CD1c-positive myeloid dendritic cell (primary cell): Measurements from ENCODE around the gene LHX3.
"Not testable (repeated sequence)": the region's sequence is repeated elsewhere in the genome, so short reads cannot be mapped to it uniquely, and the experiment has no call there.

Experiments
- DNase-seq: peaks from one replicate; pipeline ENCODE4 v3.0.0-alpha.2; 2016; ENCODE audit errors: extremely low spot score

LHX3 gene

DNA sequence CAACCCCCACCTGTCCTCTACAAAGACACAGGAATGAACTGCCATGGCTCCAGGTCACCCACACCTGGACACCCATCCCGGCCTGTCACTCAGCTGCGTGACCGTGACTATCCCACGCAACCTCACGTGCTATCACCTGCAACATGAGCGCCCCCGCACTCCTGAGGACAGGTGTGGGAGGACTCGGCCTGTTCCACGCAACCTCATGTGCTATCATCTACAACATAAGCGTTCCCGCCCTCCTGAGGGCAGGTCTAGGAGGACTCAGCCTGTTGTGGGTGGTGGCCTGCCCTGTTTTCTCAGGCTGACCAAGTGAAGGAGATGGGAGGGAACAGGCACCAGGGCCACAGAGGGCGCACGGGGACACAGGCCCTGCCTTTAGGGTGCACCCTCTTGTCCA is 36.6 kb upstream of the LHX3 start:
- no peak for DNase-seq

DNA sequence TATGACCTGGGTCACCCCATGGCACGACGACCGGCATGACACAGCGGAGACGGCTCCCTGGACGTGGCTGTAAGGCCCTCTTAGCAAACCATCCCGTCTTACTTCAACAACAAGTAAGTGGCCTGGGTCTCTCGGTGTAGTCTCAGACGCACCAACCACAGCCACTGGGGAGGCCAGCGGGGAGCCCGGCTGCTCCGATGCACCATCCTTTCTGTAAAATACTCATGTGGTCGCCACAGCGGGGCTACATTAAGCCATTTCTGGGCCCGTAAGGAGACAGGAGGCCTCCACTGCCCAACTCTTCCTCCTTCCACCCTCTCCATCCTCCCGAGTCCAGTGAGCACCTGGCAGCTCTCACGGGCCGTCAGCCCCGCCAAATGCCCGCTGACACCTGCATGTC is 36.0 kb upstream of the LHX3 start:
- no peak for DNase-seq

DNA sequence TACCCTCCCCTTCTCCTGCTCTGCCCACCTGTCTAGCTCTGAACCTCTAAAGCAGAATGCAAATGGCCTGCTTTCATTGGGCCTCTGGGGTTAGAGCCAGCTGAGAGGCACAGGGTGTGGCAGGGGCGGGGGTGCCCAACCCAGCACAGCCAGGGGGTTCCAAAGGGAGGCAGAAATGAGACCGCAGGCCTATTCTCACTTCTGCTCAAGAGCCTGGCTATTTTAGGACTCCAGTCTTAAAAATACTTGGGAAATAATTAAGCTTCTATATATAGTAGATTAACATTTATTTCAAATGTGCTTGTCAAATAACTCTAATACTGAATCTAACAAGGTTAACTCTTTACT is 35.0 kb upstream of the LHX3 start:
- DNase-seq = peak; percentile 59

DNA sequence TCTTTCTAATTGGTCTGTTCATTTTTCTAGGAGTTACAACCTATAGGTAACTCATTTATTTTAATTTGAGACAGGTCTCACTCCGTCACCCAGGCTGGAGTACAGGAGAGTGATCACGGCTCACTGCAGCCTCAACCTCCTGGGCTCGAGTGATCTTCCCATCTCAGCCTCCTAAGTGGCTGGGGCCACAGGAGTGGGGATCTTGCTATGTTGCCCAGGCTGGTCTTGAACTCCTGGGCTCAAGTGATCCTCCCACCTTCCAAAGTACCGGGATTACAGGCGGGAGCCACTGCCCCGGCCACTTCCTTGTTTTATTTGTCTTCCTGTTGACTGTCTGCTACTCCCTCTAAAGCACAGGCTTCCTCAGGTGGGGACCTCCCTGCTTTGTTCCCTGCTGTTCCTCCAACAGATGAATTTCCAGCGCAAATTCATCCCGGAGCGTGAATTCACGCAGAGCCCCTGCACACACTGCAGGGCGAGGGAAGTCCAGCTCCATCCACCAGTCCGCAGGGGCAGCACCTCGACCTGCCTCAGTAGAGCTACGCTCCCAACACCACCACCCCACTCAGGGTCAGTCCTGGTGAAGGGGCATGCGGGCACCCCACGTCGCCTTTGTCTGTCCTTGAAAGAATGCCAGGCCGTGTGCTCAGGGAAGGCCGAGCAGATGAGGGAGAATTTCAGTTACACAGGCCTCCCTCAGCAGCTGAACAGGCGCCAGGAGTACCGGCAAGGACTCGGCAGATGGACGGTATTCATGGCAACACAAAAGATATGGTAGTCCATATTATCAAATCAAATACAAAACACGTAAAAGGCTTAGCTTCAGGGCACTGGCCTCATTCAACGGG is 34.4 kb upstream of the LHX3 start:
- peak; percentile 15 for DNase-seq

DNA sequence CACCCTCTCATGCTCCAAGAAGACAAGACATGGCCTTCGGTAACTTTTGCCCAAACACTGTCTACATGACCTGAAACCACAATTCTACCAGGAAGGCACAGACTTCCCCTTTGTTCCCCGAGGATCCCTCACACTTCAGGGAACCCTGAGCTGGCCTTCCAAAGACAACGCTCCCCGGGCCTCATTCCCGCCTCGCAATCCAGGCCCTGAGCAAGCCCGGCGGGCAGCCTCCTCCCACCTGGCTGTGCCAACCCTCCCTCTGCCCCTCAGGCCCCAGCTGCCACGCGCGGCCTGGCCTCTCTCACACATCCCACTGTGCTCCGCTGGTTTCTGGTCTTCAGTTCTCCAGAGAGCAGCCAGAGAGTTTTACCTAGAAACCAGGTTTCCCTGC is 33.4 kb upstream of the LHX3 start:
- peak; percentile 21 for DNase-seq

DNA sequence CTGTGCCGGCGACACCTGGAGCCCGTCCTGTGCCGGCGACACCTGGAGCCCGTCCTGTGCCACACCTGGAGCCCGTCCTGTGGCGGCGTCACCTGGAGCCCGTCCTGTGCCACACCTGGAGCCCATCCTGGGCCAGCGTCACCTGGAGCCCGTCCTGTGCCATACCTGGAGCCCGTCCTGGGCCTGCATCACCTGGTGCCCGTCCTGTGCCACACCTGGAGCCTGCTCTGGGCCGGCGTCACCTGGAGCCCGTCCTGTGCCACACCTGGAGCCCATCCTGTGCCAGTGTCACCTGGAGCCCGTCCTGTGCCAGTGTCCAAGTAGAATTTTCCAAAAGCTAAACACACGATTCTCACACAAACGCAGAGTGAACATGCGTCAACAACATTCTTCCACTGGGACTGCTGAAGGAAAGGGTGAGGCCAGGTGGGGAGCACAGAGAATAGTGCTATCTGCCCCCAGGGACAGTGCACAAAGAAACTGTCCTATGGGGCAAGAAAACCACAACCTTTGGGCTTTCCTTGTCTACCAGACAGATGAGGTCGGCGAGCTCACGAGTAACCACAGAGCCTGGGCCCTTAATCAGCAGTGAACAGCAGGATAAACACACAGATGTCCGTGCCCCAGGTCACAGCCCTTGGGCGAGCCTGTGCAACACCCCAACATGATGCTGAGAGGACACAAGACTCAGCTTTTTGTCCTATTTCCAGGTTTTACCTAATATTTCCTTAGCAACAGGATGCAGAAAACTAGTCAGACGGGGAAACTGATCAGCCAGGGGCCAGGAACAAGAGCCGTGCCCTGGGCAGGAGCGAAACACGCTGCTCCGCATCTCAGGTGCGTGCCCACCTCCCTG is 32.8 kb upstream of the LHX3 start:
- no peak for DNase-seq

DNA sequence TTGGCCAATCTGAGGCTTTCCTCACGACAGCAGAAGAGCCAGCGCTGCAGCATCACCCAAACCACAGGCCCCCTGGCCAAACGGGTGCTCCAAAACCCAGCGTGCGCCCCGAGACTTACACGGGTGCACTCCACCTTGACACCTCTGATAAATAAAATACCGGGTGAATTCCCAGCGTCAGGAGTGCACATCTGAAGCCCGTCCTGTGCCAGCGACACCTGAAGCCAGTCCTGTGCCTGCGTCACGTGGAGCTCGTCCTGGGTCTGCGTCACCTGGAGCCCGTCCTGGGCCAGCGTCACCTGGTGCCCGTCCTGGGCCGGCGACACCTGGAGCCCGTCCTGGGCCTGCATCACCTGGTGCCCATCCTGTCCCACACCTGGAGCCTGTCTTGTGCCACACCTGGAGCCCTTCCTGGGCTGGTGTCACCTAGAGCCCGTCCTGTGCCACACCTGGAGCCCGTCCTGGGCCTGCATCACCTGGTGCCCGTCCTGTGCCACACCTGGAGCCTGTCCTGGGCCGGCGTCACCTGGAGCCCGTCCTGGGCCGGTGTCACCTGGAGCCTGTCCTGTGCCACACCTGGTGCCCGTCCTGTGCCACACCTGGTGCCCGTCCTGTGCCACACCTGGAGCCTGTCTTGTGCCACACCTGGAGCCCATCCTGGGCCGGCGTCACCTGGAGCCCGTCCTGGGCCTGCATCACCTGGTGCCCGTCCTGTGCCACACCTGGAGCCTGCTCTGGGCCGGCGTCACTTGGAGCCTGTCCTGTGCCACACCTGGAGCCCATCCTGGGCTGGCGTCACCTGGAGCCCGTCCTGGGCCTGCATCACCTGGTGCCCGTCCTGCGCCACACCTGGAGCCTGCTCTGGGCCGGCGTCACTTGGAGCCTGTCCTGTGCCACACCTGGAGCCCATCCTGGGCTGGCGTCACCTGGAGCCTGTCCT is 31.8 kb upstream of the LHX3 start:
- DNase-seq = not testable (repeated sequence)

DNA sequence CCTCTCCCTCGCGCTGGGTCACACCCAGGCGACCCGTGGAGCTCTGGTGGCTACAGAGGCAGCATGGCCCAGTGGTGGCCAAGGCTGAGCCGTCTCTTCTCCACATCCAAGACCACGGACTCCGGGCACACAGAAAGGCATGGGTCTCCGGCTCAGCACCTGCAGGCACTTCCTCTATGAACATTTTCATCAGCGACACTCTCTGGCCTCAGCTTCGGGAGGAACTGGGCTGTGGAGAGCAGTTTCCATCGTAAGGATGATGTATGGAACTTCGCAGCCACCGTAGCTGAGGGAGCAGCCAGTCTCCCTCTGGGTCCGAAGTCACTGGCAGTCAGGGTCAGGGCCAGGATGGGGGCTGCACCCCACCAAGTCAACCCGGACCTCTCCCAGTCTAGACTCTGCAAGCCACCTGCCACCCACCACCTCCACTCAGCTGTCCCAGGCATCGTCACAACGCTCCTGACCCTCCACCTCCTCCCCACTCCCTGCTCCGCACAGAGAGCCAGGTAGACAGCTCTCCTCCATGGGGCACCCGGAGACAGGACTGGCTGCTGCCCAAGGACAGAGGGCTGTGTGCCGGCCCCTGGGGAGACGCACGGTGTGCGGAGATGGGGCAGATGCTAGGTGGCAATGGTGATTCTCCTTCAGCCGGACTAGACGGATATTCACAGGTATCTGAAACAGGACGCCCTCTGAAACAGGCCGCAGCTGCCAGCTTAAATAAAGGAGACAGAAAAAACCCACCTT is 31.0 kb upstream of the LHX3 start:
- no peak for DNase-seq

DNA sequence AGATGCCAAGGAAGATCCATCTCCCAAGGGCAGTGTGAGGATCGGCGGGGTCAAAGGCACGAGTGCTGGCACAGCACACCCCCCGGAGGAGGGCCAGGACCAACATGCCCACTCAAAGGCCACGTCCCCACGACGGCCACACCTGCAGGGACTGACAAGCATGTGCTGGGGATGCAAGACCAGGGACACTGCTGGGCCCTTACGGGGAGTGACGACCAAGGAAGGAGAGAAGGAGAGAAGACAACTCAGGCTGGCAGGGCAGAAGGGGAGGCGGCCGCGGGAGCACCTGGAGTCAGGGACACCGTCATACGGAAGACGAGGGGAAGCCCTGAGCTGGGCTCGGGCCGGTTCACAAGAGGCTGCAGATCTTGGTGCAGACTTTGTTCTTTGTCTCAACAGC is 30.2 kb upstream of the LHX3 start:
- no peak for DNase-seq

DNA sequence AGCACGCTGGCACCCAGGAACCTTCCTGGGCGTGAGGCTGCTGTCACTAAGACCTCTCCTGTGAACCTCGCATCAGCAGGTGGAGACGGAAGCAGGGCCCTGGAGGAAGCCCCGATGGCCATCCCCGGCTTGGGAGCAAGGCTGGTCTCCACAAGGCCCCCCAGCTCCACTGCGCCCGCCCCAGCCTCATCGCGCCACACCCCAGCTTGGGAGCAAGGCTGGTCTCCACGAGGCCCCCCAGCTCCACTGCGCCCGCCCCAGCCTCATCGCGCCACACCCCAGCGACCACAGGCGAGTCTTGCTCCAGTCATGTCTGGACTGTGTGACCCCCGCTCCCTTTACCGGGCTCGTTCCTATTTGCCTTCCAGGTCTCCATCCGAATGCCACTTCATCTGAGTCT is 29.7 kb upstream of the LHX3 start:
- no peak for DNase-seq

DNA sequence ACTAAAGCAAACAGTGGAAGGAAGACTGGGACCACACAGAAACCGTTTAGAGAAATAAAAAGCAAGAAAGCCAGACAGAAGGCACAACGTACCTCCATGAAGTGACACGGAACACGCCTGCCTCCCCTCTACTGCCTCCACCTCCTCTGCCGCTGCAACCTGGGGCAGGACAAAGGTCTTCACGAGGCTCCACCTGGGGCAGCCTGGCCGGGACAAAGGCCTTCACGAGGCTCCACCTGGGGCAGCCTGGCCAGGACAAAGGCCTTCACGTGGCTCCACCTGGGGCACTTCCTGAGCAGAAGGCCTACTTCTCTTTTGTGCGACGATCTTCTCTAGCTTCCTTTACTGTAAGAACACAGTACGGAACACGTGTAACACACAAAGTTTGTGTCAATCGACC is 28.9 kb upstream of the LHX3 start:
- no peak for DNase-seq

DNA sequence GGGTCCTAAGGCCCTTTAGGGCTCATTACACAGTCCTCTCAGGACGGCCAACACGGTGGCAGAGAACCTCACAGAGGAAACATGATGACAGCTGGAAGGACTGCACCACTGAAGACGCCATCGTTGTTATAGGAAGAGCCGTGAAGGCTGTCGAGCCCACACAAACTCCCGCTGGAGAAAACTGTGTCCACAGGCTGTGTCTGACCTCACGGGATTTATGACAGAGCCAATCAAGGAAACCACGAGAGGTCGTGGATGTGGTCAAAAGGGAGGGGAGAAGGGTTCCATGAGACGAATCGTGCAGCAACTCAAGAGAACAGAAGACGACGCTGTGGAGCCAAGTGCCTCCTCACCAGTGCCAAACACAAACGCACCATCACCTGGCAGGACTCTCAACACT is 28.5 kb upstream of the LHX3 start:
- no peak for DNase-seq

DNA sequence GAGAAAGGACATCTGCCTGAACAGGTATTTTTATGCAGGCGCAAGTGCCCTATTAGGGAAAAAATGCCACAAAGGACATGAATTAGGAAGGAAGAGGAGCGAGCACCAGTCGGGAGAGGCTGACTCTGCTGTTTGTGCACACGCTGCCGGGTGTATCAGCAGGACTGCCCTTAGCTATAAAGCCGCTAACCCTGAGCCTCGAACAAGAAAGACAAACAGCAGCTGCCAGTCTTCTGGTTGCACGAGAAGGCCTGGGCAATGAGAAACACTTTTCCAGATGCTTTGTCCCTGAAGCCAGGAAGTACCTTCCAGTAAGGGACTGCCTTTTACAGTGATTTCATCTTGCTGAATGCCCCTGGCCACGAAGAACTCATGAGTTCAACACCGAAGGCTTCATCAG is 28.0 kb upstream of the LHX3 start:
- DNase-seq = no peak

DNA sequence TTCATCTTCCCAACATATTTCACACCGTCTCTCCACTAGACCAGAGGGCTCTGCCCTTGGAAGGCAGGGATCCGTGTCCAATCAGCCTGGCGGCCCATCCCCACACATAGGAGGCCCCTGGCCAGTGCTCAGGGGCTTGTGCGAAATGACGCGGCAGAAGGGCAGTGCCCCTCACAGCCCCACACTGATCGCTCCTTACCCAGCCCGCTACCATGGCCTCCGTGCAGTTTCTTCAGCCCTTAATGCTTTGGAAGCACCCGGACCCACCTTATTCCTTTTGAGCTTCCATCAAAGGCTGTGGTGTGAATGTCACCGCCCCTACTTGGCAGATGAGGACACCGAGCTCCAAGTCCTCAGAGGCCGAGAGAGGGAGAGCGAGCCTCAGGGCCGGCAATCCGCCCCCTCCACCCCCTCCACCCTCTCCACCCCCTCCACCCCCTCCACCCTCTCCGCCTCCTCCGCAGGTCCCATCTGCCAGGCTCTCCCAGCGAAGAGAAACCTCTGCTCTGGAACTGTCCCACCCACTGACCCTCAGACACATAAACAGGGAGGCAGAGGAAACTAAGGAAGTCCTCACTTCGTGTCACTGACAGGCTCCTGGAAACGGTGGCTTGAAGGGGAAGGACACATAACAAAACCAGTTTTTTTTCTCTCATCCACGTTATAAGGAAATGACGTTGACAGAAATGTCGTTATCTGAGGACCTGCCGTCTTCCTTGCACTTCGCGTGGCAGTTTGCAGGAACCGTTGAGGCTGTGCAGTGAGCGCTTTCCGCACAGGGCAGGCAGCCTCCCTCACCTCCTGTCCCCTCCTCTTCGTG is 26.8 kb upstream of the LHX3 start:
- peak; percentile 92 for DNase-seq

DNA sequence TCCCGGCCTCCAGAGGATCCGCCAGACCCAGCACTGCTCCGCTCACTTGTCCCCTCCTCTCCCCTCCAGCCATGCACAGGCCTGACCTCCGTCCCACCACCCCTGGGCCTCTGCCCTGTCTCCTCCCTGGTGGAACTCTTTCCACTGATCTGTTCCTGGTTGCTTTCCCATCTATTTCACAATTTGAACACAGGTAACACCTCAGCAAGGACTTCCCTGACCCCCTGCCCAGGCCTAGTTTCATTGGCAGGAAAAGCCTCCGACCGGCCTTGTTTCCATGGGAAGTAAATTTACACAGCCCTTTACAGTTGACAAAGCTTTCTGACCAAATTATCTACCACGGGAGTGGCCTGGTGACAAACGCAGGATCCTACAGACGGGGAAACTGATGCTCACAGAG is 25.8 kb upstream of the LHX3 start:
- no peak for DNase-seq

DNA sequence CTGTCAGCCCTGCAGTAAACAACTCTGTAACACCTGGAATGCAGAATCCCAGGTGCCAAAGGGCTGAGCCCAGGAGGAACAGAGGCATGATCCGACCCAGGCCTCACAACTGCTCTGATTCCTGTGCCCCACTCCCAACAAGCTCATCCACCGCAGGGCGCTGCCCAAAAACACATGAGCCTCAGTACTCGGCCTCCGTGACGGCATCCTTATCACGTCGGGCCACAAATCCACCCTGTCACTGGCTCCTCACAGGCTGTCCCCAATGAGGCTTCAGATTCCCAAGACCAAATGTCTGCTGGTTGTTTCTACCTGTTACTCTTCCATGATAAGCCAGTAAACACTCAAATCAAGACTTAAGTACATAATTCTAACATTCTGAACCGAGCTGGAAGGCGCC is 25.4 kb upstream of the LHX3 start:
- DNase-seq = no peak

DNA sequence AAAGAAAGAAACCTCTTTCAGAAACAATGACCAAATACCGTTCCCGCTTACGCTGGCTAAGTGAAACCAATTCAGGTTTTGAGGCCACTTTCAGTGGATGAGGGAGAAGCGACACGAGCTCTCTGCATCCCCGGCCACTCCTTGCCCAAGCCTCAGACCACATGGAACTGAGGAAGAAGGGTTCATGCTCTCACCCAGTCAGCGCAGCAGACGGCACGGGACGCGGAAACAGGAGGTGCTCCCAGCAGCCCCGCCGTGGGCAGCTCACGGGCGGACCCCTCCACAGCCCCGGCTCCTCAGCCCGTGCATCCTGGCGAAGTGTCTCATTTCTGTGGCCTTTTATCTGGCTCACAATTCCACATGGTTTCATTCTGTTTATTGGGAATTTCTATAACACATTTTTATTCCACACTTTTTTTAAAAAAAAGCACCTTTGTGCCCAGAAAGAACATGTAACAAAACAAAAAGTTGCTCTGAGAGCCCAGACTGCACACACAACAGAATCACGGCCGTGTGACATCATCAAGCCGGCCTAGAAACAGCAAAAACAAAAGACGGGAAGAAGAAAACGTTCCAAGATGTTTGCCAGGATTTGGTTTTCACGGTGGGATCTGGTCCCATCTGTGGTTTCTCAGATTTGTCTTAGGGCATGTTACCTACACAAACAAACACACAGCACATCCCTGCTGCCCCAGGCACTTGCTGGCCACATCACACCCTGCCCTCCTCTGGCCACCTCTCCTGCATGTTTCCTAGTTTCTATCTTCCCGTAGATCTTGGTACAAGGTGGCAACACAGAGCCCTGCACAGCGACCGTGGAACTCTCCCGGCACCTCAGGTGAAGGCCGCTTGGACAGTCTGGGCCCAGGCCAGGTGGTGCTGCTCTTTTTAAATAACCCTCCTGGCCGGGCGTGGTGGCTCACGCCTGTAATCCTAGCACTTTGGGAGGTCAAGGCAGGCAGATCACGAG is 24.5 kb upstream of the LHX3 start:
- no peak for DNase-seq

DNA sequence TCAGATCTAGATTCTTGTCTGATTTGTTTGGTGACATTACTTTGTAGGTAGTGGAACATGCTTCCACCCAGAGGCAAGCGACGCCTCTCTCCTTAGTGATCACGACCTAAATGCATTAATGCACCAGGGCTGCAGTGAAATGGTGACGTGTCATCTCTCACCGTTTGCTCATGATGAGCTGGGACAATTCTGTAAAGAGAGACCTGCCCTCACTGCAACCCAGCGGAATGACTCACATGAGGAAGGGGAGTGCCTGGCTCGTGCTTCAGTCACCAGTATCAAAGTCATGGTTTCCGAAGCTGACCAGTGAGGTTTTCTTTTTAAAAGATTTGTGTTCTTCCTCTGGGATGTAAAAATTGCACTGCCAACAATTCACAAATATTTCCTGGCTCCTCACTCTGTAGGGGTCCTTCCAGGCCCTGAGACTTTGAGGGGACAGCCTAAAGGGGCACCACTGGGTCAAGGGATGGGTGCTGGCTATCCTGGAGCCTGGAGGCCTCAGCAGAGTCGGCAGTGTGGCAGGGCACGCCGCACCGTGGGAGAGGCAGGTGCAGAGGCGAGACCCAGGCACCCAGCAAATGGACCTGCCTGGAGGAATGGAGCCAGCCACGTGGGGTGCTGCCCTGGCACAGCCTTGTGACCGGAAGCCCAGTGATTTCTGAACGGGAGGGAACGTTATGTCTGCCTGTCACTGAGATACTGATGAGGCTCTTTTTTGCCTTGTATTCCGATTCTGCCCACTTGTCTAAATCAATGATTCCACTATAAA is 23.4 kb upstream of the LHX3 start:
- DNase-seq = peak; percentile 20
